ENCODE results near the gene SLC7A14. TPM values are rescaled to one million over a fixed set of nuclear protein-coding genes. Genes with fewer than 3 reads are reported as not detected.

Gene SLC7A14
- total and polyA plus RNA-seq, 2 donors (not counting 1 experiment from before 2014, with no cell fraction given) = not detected

DNA sequence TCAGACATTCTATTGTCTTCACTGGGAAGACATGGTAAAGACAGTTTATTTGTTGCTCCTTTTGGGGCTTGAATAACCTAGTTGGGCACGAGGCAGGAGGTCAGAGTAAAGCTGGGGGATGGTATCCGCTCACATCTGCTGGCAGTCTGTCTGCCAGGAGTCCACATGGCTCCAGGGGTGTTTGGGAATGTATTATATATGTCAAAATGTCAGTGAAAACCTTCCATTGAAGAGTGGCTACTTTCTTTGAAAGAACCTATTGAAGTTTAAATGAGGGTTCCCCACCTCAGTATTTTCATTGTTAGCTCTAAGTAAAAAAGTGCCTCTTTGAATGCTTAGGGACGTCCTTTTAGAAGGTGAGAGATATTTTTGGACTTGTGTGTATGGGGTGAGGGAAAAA, 98.8 kb downstream of the SLC7A14 start:
- H3K4me2 ChIP-seq (replicated peaks; ENCODE audit: low read depth, low read length, poor library complexity, severe bottlenecking) = no peak overlapping the region
- Mint-ChIP-seq H3K4me1 (no peaks in the 10 kb centered on the region), H3K27me3 (peaks cover 25% of the 10 kb centered on the region), H3K9me3 (ENCODE audit: insufficient read depth) (no peaks in the 10 kb centered on the region), H3K4me3 (no peak overlapping the region), H3K27ac (no peak overlapping the region)
- ATAC-seq (ENCODE audit: low read depth) = no peak
- 48% methylated on average over 2 of the region's 3 CpGs for WGBS (ENCODE audit: insufficient coverage)
- peaks cover 0 to 4% of the 10 kb centered on the region in 2 donors for H3K4me1 ChIP-seq (ENCODE audit: control insufficient read depth in 2 of 2, insufficient read depth in 2 of 2, low read length in 2 of 2)
- intact Hi-C loops (cut with micrococcal nuclease) = no loop called here
- no peak overlapping the region for H2AFZ ChIP-seq (ENCODE audit: insufficient read depth, low read depth, low read length, poor library complexity, severe bottlenecking)
- DNase-seq = no peak
- no peaks in the 10 kb centered on the region for H3K36me3 ChIP-seq (replicated peaks in 1 of 2; ENCODE audit: control extremely low read depth in 1 of 2, control insufficient read depth in 1 of 2, extremely low read depth in 1 of 2, insufficient read depth in 2 of 2, low read length in 1 of 2)
- peaks cover 0 to 9% (median 3%) of the 10 kb centered on the region in 4 experiments for H3K27me3 ChIP-seq (replicated peaks in 1 of 4; ENCODE audit: control extremely low read depth in 1 of 4, control insufficient read depth in 3 of 4, insufficient read depth in 4 of 4, low read length in 3 of 4)
- no peak overlapping the region for H3K9ac ChIP-seq (ENCODE audit: low read length)
- no peak overlapping the region for H3K4me3 ChIP-seq (ENCODE audit: control extremely low read depth in 1 of 5, extremely low read depth in 1 of 5, insufficient read depth in 1 of 5, low read depth in 2 of 5, low read length in 4 of 5)
- H3K79me2 ChIP-seq (ENCODE audit: control insufficient read depth, insufficient read depth, low read length) = no peaks in the 10 kb centered on the region
- ChIA-PET CTCF (no interaction called here), POLR2A (no interaction called here)
- no peaks in the 10 kb centered on the region for H3K9me3 ChIP-seq (ENCODE audit: control extremely low read depth in 1 of 3, control insufficient read depth in 2 of 3, insufficient read depth in 1 of 3, low read length in 2 of 3)
- no peak overlapping the region for H3K27ac ChIP-seq (ENCODE audit: low read length in 2 of 2)
- TF ChIP-seq, protein P1, sequence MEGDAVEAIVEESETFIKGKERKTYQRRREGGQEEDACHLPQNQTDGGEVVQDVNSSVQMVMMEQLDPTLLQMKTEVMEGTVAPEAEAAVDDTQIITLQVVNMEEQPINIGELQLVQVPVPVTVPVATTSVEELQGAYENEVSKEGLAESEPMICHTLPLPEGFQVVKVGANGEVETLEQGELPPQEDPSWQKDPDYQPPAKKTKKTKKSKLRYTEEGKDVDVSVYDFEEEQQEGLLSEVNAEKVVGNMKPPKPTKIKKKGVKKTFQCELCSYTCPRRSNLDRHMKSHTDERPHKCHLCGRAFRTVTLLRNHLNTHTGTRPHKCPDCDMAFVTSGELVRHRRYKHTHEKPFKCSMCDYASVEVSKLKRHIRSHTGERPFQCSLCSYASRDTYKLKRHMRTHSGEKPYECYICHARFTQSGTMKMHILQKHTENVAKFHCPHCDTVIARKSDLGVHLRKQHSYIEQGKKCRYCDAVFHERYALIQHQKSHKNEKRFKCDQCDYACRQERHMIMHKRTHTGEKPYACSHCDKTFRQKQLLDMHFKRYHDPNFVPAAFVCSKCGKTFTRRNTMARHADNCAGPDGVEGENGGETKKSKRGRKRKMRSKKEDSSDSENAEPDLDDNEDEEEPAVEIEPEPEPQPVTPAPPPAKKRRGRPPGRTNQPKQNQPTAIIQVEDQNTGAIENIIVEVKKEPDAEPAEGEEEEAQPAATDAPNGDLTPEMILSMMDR (IDR thresholded peaks at IDR 0.05) = no peak
- TF ChIP-seq EZH2 (IDR thresholded peaks at IDR 0.05; ENCODE audit: borderline replicate concordance, insufficient read depth, low read depth, low read length, poor library complexity, severe bottlenecking) = no peak
- no peaks in the 10 kb centered on the region for H4K20me1 ChIP-seq (ENCODE audit: control insufficient read depth, insufficient read depth, low read length, poor library complexity, severe bottlenecking)

- Histone ChIP-seq H3K36me3 (replicated peaks in 1 of 2; ENCODE audit: control extremely low read depth in 1 of 2, control insufficient read depth in 1 of 2, extremely low read depth in 1 of 2, insufficient read depth in 2 of 2, low read length in 1 of 2) (no peaks in the 10 kb centered on the region), H4K20me1 (ENCODE audit: control insufficient read depth, insufficient read depth, low read length, poor library complexity, severe bottlenecking) (no peaks in the 10 kb centered on the region), H3K9me3 (ENCODE audit: control extremely low read depth in 1 of 3, control insufficient read depth in 2 of 3, insufficient read depth in 1 of 3, low read length in 2 of 3) (no peaks in the 10 kb centered on the region), H3K9ac (ENCODE audit: low read length) (no peak overlapping the region), H3K27ac (ENCODE audit: low read length in 2 of 2) (no peak overlapping the region), H3K79me2 (ENCODE audit: control insufficient read depth, insufficient read depth, low read length) (no peaks in the 10 kb centered on the region), H2AFZ (ENCODE audit: insufficient read depth, low read depth, low read length, poor library complexity, severe bottlenecking) (no peak overlapping the region), H3K4me1 (ENCODE audit: control insufficient read depth in 2 of 2, insufficient read depth in 2 of 2, low read length in 2 of 2) (peaks cover 0 to 4% of the 10 kb centered on the region in 2 donors), H3K4me2 (replicated peaks; ENCODE audit: low read depth, low read length, poor library complexity, severe bottlenecking) (no peak overlapping the region), H3K4me3 (ENCODE audit: control extremely low read depth in 1 of 5, extremely low read depth in 1 of 5, insufficient read depth in 1 of 5, low read depth in 2 of 5, low read length in 4 of 5) (no peak overlapping the region), H3K27me3 (replicated peaks in 1 of 4; ENCODE audit: control extremely low read depth in 1 of 4, control insufficient read depth in 3 of 4, insufficient read depth in 4 of 4, low read length in 3 of 4) (peaks cover 0 to 9% (median 3%) of the 10 kb centered on the region in 4 experiments)
- H3K27ac Mint-ChIP-seq = no peak overlapping the region
- CTCF ChIA-PET = no interaction called here
- no peak for DNase-seq
- TF ChIP-seq EZH2 (IDR thresholded peaks at IDR 0.05; ENCODE audit: borderline replicate concordance, insufficient read depth, low read depth, low read length, poor library complexity, severe bottlenecking) = no peak
- no peaks in the 10 kb centered on the region for H3K9me3 Mint-ChIP-seq (ENCODE audit: insufficient read depth)
- POLR2A ChIA-PET = no interaction called here
- 94% methylated on average over 8 of the region's 9 CpGs for WGBS (ENCODE audit: insufficient coverage)
- peaks cover 25% of the 10 kb centered on the region for H3K27me3 Mint-ChIP-seq
- no peak overlapping the region for H3K4me3 Mint-ChIP-seq
- no peak for ATAC-seq (ENCODE audit: low read depth)
- intact Hi-C loops (cut with micrococcal nuclease) = no loop called here
- no peaks in the 10 kb centered on the region for H3K4me1 Mint-ChIP-seq
Observed at GRCh38 chr3:170486398-170486797, 99.5 kb downstream of the SLC7A14 start.
